H54 (cell line): ENCODE results near the gene ZNF385B.
"Not testable (repeated sequence)": the region's sequence is repeated elsewhere in the genome, so short reads cannot be mapped to it uniquely, and the experiment has no call there.

Experiments
- DNase-seq: peaks from one replicate; pipeline ENCODE4 v3.0.0; 2011; ENCODE audit warnings: low spot score, mixed read lengths; ENCODE audit not compliant: insufficient read length
- FAIRE-seq: peaks from 3 replicates; lab custom pipeline; 2011; peaks lifted over from hg19 to GRCh38; lab: Jason Lieb, UNC
- POLR2A ChIP-seq: IDR thresholded peaks from 2 replicates; pipeline ENCODE4 v1.6.1; 2011; ENCODE audit warnings: low read depth, mild to moderate bottlenecking, low read length

The ZNF385B gene

GRCh38 chr2:179487010-179487731 is 374.2 kb downstream of the ZNF385B start:
- DNase-seq (no peak), FAIRE-seq (no peak)
- TF ChIP-seq POLR2A: no peak

- no peak for TF ChIP-seq POLR2A
- no peak for FAIRE-seq
- DNase-seq: no peak
These were observed 378.3 kb downstream of the ZNF385B start for GRCh38 chr2:179483131-179483530.

- DNase-seq: no peak
- no peak for FAIRE-seq
- TF ChIP-seq POLR2A: no peak
These were observed 381.5 kb downstream of the ZNF385B start for GRCh38 chr2:179479947-179480346.

- DNase-seq (no peak), FAIRE-seq (no peak)
- TF ChIP-seq POLR2A: no peak
These were observed 382.6 kb downstream of the ZNF385B start for GRCh38 chr2:179478771-179479170.

- TF ChIP-seq POLR2A: no peak
- DNase-seq (no peak), FAIRE-seq (no peak)
These were observed 390.4 kb downstream of the ZNF385B start for GRCh38 chr2:179470992-179471391.

- DNase-seq: no peak
- FAIRE-seq: no peak
- no peak for TF ChIP-seq POLR2A
These were observed 391.3 kb downstream of the ZNF385B start for GRCh38 chr2:179470089-179470488.

- FAIRE-seq (no peak), DNase-seq (no peak)
- no peak for TF ChIP-seq POLR2A
These were observed 393.5 kb downstream of the ZNF385B start for GRCh38 chr2:179467960-179468359.

- DNase-seq (no peak), FAIRE-seq (peak; percentile 48)
- TF ChIP-seq POLR2A: no peak
These were observed 394.3 kb downstream of the ZNF385B start for GRCh38 chr2:179467111-179467510.

- DNase-seq (no peak), FAIRE-seq (no peak)
- TF ChIP-seq POLR2A: no peak
These were observed 400.0 kb downstream of the ZNF385B start for GRCh38 chr2:179461420-179461819.

GRCh38 chr2:179460181-179460929 is 401.1 kb downstream of the ZNF385B start:
- no peak for DNase-seq
- FAIRE-seq: peak; percentile 43
- TF ChIP-seq POLR2A: no peak

- not testable (repeated sequence) for FAIRE-seq
These were observed 403.3 kb downstream of the ZNF385B start for GRCh38 chr2:179458113-179458512.

GRCh38 chr2:179455824-179456223 is 405.6 kb downstream of the ZNF385B start:
- FAIRE-seq (no peak), DNase-seq (no peak)
- TF ChIP-seq POLR2A: no peak

More at GRCh38 chr2:179458113-179458512, 403.3 kb downstream of the ZNF385B start:
- DNase-seq: not testable (repeated sequence)

- no peak for TF ChIP-seq POLR2A
These were observed 406.3 kb downstream of the ZNF385B start for GRCh38 chr2:179455172-179455524.

GRCh38 chr2:179454443-179455171 is 406.8 kb downstream of the ZNF385B start:
- no peak for DNase-seq
- no peak for TF ChIP-seq POLR2A
- no peak for FAIRE-seq

More at GRCh38 chr2:179455172-179455524, 406.3 kb downstream of the ZNF385B start:
- no peak for DNase-seq
- FAIRE-seq: no peak
